Glomerular visceral epithelial cell (primary cell): ENCODE measurements around the gene CX3CR1.

Experiments
- DNase-seq: peaks from one replicate; pipeline ENCODE4 v3.0.0-alpha.2; 2016; ENCODE audit errors: extremely low spot score

The CX3CR1 gene

DNA sequence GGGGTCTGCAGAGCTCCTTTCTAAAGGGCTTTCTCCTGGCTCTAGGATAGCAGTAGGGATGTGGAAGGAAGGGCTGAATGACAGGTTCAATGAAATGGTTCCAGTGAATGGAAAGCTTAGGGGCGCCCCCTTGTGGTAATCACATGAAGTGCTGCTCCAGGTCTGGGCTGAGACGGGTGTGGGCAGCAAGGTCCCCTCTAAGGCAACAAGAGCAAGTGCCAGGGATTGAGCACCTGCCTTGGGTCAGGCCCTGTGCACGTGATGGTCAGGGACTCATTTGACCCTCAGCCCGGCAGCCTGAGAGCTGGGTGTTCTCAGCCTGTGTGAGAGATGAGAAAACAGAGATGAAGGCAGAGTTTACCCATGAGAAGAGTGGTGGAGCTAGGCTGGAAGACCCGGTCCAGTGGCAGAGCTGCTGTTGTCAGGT lies 12.1 kb upstream of the CX3CR1 start:
- peak; percentile 51 for DNase-seq

DNA sequence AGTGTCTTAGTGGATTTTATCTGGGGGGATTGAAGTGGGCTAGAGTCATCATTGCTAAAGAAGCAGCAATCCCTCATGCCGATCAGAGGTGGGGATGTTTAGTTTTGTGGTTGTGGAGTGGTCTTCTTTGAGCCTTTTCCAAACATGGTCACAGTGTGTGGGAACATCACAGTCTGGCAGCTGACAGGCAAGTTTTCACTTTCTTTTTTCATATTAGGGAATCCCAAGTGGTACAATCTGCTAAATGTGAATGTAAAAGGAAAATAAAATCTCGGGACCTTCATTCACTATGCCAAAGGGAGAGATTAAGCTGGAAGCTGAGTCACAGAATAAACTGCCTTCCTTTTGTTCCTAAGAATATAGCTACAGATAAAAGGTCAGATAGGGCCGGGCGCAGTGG lies 10.4 kb upstream of the CX3CR1 start:
- DNase-seq = no peak

DNA sequence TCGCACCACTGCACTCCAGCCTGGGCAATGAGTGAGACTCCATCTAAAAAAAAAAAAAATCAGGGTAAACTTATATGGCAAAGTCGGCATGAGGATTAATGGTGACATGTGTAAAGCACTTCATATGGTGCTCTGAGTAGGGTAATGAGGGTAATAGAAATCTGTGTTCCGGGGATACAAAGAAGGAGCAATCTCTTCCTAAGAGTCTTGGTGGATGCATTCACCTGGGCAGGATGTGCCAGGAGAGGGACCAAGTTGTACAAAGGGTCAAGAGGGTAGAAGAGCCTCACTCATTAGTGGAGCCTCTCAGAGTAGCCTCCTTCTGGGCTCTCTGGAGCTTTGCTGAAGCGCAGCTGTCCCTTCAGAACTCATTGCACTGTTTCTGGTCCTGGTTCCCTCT lies 9.3 kb upstream of the CX3CR1 start:
- DNase-seq = no peak

DNA sequence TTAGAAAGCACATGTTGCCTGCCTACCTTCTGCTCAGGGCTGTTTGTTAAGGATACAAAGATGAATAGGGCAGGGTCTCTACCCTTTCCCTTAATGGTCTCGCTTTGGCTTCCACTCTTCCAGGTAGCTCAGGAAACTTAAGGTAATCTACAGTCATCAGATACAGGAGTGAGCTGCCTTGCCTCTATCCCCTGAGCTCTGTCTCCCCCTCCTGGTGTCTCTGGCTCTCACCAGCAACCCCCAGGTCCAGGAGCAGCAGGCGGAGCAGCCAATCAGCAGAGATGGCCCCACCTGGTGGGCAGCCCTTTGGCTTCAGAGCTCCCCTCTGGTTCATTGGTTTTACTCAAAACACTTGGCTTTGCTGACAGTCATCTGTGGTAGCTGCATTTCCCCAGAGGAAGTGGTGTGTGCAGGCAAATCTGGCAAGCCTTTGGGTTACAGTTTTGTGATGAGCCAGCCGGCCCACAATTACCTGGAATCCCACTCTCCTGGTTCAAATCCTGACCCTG lies 8.5 kb upstream of the CX3CR1 start:
- peak; percentile 86 for DNase-seq

DNA sequence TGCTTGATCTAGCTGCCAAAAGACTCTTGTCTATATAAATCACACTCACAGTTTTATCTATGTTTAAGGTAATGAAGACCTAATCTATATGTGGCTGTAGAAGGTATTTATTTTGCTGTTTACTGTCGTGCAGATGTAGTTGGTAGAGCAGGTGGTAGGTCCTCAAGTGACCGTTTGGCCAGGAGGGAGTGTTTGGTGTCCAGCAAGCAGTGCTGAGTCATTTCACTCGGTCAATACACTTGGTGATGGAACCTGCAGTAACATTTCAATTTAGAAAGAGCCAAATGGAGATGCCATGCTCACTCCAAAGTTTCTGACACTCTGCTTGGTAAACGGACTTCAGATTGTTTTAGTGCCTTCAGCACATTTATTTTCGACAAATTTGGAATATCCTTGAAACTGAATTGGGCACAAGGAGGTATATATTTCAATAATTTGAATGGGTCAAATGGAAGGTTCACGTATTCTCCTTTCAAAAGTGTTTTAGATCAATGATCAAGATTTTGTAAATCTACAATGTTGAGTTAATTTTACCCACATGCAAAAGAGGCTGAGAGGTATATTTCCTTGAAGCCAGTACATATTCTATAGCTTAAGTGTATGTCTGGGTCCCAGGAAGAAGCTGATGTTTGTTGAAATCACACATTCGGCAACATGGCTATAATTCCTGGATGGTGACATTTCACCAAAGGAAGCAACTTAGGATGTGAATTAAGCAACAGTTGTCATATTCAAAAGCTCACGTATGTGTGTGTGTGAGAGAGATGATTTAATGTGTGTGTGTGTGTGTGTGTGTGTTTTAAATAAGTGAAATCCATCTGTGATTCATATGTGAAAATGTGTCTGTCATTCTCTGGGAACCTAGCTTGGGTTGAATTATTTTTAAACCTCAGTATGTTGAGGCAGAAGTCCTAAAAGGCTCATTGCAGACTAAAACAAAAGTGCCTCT lies 7.7 kb upstream of the CX3CR1 start:
- no peak for DNase-seq

DNA sequence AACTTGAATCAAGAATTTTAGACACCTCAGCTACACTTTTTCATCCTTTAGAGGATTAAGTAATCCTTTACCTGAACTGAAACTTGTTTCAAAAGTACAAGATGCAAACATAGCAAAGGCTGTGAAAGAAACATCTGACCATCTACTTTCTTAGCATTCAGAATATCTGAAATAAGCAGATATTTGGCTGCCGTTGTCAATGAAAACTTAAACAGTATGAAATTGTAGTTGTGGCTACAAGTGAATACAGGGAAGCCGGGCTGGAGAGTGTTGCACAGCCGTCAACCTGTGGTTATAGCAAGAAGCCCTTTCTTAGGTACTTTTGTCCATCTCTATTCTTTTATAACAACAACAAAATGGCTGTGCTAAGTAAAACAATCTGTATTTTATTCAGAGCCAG lies 6.9 kb upstream of the CX3CR1 start:
- no peak for DNase-seq

DNA sequence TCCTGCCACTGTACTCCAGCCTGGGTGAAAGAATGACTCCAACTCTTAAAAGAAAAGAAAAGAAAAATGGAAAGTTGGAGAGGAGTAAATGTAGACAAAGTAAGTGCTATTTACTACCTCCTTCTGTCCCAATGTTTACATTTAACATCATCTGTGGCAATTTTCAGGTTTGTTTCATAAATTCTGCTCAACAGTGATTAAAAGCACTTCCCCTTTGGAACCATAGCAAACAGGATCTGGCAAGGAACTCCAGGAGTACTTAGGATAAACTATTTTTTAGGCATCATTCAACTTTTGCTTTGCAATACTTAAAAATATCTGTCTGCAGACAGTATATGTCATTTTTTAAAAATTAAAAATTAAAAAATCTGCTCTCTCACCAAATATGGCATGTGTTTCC lies 5.5 kb upstream of the CX3CR1 start:
- DNase-seq = no peak

DNA sequence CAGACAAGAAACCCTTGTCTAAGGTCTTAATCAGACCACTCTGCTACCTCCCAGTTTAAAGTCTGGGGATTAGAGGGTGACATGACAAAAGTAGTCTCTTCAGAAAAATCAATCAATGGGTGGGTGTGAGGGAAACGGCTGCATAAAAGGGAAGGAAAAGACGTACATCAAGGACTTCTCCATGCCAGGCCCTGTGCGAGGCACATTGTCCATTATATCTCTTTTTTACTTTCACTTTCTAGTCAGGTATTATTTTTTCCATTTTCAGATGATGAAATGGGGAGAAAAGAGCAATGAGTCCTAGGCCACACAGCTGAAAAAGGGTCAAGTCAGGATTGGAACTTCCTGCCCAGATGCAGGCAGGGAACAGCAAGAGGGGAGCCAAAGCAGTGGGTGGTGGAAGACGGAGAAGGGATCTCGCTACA lies 4.6 kb upstream of the CX3CR1 start:
- no peak for DNase-seq

DNA sequence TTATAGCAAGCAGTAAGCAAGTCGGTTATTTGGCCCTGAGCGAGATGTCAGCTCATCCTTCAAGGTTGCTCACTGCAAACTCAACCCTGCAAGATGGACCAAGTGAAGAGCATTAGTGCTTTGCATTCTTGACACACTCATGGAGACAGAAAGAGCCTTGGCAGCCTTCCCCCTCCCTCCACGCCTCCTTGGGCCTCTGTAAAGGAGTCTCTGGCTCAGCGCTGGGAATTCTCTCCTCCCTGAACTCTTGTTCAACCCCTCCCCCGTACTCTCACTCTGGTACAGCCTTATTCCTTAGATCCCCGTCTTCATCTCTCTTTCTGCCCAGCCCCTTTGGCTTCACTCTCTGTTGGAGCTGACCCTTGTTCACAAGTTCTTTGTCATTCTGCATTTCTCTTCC lies 2.2 kb upstream of the CX3CR1 start:
- DNase-seq = no peak

DNA sequence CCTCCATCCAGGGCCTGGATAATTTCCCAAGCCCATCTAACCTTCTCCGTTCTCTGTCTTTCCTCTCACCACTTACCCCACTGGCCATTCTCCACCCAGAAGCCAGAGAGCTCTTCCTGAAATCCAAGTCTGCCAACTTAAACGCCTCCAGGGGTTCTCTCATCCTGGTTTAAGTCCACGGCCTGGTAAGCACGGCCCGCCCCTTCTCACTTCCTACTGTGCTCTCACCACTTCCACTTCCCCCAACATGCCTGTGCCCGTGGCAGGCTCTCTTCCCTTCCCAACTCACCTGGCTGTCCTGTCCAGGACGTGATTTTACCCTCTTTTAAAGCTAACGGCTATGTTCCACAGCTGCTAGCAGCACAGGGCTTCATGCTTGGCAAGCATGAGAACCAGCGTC lies 1.7 kb upstream of the CX3CR1 start:
- DNase-seq = no peak

DNA sequence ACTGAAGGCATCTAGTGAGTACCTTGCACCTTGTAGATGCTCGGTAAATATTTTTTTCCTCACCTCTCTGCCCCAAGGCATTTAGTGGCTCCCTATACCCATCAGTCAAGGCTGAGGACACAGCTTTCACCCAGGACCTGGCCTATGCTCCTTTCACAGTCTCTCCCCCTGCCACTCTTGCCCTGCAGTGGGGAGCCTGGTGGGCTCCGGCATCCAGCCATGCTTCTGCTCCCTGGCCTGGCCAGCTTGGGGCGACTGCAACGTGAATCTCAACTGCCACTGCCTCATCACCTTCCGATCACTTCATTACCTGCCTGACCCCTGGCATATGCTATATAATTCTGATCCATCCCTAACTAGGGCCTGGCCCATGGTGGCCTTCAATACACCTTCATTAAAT lies 735 bp upstream of the CX3CR1 start:
- no peak for DNase-seq

DNA sequence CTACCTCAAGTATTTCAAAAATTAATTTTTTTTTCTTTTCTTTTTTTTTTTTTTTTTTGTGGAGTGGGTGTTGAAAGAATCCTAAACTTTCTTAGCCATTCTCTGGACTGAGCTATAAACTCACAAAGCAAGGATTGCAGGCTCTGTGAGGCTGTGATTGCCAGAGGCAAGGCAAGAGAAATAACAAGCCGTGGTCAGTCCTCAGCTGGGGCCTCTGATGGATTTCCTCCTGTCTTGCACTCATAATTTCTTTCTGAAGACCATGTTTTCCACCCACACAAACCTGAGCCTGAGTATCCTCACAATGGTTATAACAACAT lies 1.3 kb downstream of the CX3CR1 start:
- DNase-seq = no peak

DNA sequence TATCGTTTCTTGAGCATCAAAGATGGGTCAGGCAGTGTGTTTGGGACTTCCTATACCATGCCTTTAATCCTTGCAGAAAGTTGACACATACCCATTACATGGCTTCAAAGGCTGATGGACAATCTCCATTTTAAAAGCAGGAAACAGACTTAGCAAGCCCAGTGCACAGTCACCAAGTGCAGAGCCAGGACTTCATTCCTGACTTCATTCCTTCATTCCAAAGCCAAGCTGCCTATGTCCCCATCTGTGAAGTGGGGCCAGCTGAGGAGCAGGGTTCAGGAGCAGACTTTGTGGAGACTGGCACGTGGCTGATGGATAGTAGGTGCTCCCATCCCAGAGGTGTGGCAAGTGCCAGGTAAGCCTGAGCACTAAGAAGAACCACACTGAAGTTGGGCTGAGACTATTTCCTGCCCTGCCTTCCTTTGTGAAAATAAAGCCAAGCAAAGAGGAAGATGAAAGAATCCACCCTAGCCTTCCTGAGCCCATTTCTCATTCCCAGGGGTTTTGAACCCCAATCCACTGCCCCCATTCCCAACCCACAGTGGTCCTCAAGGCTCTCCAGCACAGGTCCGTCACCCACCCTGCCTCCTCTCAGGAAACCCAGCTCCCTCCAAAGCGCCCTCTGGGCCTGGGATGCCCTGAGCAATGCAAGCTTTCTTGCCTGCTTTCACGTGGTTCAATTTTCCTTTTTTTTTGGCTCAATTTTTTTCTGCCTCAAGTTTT lies 1.8 kb downstream of the CX3CR1 start:
- no peak for DNase-seq

DNA sequence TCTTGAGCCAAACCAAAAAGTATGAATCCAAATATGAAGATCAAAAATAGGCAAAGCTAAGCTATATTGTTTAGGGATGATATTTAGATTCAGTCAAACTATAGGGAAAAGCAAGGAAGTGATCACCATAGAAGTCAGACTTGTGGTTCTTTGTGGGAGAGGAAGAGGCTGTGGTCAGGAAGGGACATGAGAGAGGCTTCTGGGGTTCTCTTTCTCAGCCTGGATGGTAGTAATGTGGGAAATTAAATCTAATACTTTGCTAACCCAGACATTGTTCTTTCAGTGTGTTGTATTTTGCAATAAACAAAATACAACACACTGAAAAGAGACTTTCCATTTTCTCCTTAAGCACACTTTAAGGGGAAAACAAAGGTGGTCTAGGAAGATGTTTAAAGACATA lies 3.1 kb downstream of the CX3CR1 start:
- DNase-seq = no peak

DNA sequence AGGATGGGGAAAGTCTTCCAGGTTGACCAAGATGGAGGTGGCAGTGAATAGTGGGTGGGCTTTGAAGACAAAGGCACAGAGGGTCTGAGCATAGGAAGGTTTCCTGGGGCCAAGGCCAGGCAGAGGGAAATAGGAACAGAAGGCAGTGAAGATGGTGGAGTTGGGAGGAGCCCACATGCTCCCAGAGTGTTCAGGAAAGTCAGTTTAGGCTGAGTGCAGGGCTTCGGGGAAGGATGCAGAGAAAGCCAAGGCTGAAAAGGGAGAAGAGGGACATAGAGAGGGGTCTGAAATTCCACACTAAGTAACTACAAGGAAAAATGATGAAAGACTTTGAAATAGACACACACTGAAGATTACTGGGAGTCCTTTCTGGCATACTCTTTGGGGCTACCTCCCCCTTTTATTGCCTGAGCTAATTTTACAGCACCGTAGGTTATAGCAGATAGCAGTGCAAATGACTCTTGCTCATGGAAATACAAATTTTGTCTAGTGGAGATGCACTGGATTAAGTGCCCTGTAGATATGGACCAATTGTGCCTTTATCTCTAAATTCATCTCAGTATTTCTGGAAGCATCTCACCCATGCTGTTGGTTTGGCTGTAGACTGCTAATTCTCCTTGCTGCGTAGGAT lies 3.8 kb downstream of the CX3CR1 start:
- DNase-seq = no peak

DNA sequence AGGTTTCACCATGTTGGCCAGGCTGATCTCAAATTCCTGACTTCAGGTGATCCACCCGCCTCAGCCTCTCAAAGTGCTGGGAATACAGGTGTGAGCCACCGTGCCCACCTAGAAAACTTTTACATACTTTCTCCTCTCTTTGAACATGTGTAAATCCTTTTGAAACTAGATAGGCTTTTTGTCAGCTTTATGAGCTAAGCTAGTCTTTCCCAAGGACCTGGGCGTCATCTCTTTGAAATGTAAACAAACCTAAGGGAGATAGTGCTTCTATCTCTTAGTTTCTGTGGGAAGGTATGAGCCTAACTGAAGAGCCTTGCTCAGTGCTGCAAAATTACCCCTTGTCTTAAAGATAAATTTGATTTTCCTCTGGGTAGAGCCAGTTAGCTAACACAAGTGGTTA lies 4.8 kb downstream of the CX3CR1 start:
- DNase-seq = no peak

DNA sequence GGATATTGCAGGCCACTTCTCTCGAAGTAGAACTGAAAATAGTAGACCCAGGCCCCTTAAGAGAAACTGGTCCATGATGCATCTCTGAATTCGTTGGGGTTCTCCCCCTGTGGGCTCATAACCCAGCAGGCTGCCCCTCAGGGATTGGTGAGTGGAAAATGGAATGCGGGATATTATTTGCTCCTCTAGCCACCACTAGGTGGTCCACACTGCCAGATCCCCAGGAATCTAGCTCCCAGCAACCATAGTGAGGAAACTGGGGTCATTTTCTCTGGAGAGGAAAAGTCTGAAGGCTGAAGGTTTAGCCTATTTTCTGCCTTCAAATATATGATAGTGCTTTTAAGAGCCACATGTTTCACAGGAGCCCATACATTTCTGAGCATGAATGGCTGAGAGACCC lies 6.7 kb downstream of the CX3CR1 start:
- DNase-seq = no peak

DNA sequence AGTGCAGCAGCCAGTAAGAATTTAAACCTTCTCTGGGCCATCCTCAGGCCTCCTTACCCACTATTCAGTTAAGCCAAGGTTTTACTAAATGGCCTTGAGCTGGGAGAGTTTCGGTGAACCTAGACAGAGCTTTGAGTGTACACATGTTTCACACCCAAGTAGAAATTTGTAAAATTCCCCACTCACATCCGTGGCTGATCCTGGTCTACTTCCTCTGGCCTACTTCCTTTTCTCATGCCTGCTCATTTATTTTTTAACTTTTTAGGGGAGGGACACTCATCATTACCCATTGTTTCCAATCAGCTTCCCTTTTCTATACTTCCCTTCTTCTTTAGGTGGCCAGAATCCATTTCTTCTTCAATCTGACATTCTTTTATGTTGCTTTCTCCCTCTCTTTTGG lies 7.6 kb downstream of the CX3CR1 start:
- no peak for DNase-seq

DNA sequence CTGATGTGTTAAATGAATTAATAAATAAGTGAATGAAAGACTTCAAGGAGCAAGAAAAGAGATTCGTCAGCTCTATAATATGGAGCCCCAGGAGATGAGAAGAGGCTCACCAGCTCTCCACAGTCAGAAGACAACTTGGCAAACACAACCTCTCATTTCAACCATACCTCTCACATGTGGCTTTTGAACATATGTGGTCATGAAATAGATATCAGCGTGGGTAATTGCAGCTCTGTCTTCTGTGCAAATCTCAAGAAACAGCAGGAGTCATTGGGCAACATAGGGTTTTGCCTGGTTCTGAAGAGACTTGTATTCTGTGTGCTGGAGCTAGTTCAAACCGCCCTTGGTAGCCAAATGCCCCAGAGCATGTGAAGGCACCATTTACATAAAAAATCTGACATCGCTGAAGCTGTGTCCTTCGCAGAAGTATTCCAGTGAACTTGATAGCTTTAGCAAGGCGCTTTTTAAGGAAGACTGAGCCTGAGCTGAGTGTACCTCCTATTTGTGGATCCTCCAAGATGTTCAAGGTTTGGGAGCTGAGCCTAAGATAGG lies 8.4 kb downstream of the CX3CR1 start:
- DNase-seq = no peak

DNA sequence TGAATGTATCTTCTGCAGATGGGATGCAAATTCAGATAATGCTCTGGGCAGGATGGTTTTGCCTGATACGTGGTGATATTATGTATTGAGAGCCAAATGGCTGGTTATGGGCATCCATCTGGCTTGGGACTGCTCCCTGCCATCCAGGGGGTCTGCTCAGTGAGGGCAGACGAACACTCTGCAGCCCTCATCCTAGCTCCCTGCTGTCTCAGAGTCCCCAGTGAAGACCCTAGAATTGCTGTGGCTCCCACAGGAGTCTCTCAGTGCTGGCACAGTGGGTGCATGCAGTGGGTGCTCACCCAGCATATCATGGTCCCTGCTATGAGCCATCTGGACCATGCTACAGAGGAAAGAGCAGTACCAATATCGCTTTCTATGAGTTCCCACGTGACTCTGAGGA lies 10.3 kb downstream of the CX3CR1 start:
- DNase-seq = no peak

DNA sequence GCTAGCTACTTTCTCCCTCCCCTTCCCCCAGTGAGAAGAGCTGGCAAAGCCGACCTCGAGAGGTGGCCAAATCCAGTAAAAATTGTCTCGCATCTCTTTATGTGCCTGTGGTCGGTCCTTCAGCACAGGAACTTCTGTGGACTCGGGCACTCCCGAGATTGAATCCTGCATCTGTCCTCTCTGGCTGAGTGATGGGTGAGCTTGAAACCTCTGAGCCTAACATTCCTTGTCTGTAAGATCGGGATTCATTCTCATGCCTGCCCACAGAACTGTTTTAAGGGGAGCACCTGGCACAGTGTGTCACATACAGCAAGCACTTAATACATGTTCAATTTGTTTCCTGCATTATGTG lies 11.3 kb downstream of the CX3CR1 start:
- no peak for DNase-seq
